Measurements from ENCODE around the gene SEL1L. TPM values are rescaled to one million over a fixed set of nuclear protein-coding genes. Genes with fewer than 3 reads are reported as not detected.

SEL1L gene
- total RNA-seq, 1 experiment from 2014 or later, result 53.7 TPM

DNA sequence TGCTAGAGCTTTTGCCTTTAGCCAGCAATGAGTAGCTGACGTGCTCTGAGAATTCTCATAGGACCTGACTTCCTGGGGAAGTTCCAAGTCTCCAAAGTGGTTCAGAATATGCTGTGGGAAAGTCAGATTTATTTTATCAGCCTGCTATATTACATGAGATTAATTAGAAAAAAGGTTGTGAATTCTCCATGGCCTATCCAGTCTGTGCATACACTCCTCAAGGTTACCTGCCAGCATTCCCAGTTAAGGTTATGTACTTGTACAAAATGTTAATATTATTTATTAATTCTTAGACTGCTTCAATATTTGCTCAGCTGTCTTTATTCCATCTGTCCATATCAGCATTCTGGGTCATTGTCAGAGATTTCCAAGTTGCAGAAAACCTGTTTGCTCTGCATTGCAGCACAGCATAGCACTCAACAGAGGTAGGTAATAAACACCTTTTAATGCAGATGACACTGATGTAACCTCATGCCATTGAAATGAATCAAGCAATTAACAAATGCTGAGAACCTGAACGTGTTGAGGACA is 2.7 kb upstream of the SEL1L start:
- Histone ChIP-seq H3K27me3 (ENCODE audit: control insufficient read depth, insufficient read depth, low read length) (no peaks in the 10 kb centered on the region), H3K27ac (ENCODE audit: low read length) (no peak overlapping the region), H3K4me3 (ENCODE audit: low read depth in 2 of 2, low read length in 2 of 2) (no peak overlapping the region), H3K9me3 (ENCODE audit: control insufficient read depth, insufficient read depth, low read depth, low read length) (no peaks in the 10 kb centered on the region), H3K36me3 (ENCODE audit: control insufficient read depth, insufficient read depth, low read length) (peaks cover 4% of the 10 kb centered on the region; the same call in 1 of the 2 replicates), H3K4me1 (ENCODE audit: control insufficient read depth, insufficient read depth, low read length) (peaks cover 5% of the 10 kb centered on the region; the same call in 1 of the 2 replicates)
- intact Hi-C loops (cut with micrococcal nuclease; ENCODE audit: unreplicated experiment) (no loop called here), in situ Hi-C loops (cut with HindIII; ENCODE audit: low pct_unique_long_range_greater_than_20kb, low sequenced_read_pairs) (no loop called here)
- no TSS peak for BruUV-seq (replicated peaks)
- DNase-seq (ENCODE audit: low read depth, low spot score) (no peak), ATAC-seq (no peak)
- POLR2A ChIA-PET, result no interaction called here
- TF ChIP-seq TCF7L2 (IDR thresholded peaks at IDR 0.05; ENCODE audit: low read depth, low read length) (no peak), POLR2AphosphoS5 (IDR thresholded peaks at IDR 0.05; ENCODE audit: low read depth, low read length) (no peak), SIN3A (IDR thresholded peaks at IDR 0.05; ENCODE audit: borderline replicate concordance, insufficient read depth, low read depth, low read length) (no peak)
- TF ChIP-seq, protein P1, sequence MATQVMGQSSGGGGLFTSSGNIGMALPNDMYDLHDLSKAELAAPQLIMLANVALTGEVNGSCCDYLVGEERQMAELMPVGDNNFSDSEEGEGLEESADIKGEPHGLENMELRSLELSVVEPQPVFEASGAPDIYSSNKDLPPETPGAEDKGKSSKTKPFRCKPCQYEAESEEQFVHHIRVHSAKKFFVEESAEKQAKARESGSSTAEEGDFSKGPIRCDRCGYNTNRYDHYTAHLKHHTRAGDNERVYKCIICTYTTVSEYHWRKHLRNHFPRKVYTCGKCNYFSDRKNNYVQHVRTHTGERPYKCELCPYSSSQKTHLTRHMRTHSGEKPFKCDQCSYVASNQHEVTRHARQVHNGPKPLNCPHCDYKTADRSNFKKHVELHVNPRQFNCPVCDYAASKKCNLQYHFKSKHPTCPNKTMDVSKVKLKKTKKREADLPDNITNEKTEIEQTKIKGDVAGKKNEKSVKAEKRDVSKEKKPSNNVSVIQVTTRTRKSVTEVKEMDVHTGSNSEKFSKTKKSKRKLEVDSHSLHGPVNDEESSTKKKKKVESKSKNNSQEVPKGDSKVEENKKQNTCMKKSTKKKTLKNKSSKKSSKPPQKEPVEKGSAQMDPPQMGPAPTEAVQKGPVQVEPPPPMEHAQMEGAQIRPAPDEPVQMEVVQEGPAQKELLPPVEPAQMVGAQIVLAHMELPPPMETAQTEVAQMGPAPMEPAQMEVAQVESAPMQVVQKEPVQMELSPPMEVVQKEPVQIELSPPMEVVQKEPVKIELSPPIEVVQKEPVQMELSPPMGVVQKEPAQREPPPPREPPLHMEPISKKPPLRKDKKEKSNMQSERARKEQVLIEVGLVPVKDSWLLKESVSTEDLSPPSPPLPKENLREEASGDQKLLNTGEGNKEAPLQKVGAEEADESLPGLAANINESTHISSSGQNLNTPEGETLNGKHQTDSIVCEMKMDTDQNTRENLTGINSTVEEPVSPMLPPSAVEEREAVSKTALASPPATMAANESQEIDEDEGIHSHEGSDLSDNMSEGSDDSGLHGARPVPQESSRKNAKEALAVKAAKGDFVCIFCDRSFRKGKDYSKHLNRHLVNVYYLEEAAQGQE (IDR thresholded peaks at IDR 0.05; ENCODE audit: insufficient read depth in 1 of 2, low read depth in 2 of 2, low read length in 1 of 2), result no peak
- TF ChIP-seq, protein P2, sequence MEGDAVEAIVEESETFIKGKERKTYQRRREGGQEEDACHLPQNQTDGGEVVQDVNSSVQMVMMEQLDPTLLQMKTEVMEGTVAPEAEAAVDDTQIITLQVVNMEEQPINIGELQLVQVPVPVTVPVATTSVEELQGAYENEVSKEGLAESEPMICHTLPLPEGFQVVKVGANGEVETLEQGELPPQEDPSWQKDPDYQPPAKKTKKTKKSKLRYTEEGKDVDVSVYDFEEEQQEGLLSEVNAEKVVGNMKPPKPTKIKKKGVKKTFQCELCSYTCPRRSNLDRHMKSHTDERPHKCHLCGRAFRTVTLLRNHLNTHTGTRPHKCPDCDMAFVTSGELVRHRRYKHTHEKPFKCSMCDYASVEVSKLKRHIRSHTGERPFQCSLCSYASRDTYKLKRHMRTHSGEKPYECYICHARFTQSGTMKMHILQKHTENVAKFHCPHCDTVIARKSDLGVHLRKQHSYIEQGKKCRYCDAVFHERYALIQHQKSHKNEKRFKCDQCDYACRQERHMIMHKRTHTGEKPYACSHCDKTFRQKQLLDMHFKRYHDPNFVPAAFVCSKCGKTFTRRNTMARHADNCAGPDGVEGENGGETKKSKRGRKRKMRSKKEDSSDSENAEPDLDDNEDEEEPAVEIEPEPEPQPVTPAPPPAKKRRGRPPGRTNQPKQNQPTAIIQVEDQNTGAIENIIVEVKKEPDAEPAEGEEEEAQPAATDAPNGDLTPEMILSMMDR (IDR thresholded peaks at IDR 0.05), result no peak
- CTCF ChIA-PET, result no interaction called here

DNA sequence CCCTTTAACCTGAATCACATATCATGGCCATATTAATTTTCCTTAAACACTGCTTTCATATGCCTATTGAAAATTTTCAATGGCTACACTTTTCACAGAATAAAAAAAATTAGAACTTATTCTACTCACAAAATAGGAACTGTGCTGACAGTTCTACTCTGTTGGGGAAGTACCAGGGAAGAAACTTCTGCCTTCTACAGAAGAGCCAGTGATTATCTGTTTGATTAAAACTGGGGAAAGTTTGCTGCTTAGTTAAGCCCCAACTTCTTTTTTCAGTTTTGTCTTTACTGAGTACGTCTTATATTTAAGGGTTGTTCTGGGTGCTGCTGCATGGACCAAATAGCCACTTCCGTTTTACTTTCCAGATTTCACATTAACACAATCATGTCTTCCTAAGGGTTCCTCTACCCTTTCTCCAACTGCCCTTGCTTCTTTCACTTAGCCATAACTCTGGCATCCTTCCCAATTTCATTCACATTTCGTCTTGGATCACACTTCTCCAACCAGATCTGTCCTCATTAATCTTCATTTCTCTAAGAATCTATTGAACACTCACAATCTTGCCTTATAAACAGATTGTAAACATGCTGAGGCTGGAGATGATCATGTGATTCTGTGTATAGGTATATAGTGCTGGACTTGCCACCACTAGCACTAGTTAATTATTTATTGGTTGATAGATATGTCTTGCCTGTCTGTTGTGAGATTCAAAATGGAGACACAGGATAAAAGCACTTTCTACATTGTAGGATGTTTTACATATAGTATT is 1.9 kb upstream of the SEL1L start:
- ChIA-PET CTCF (no interaction called here), POLR2A (no interaction called here)
- Histone ChIP-seq H3K4me1 (ENCODE audit: control insufficient read depth, insufficient read depth, low read length) (peaks cover 5% of the 10 kb centered on the region; the same call in 1 of the 2 replicates), H3K9me3 (ENCODE audit: control insufficient read depth, insufficient read depth, low read depth, low read length) (no peaks in the 10 kb centered on the region), H3K4me3 (ENCODE audit: low read depth in 2 of 2, low read length in 2 of 2) (no peak overlapping the region), H3K27me3 (ENCODE audit: control insufficient read depth, insufficient read depth, low read length) (no peaks in the 10 kb centered on the region), H3K36me3 (ENCODE audit: control insufficient read depth, insufficient read depth, low read length) (peaks cover 4% of the 10 kb centered on the region; the same call in 1 of the 2 replicates), H3K27ac (ENCODE audit: low read length) (no peak overlapping the region)
- DNase-seq (ENCODE audit: low read depth, low spot score) (no peak), ATAC-seq (no peak)
- BruUV-seq (replicated peaks), result no TSS peak
- TF ChIP-seq POLR2AphosphoS5 (IDR thresholded peaks at IDR 0.05; ENCODE audit: low read depth, low read length) (no peak), TCF7L2 (IDR thresholded peaks at IDR 0.05; ENCODE audit: low read depth, low read length) (no peak), SIN3A (IDR thresholded peaks at IDR 0.05; ENCODE audit: borderline replicate concordance, insufficient read depth, low read depth, low read length) (no peak)
- TF ChIP-seq, protein P2 (IDR thresholded peaks at IDR 0.05), result no peak
- TF ChIP-seq, protein P1 (IDR thresholded peaks at IDR 0.05; ENCODE audit: insufficient read depth in 1 of 2, low read depth in 2 of 2, low read length in 1 of 2), result no peak
- in situ Hi-C loops (cut with HindIII; ENCODE audit: low pct_unique_long_range_greater_than_20kb, low sequenced_read_pairs) (no loop called here), intact Hi-C loops (cut with micrococcal nuclease; ENCODE audit: unreplicated experiment) (no loop called here)

Measured in Panc1 (cell line).